ENCODE results near the gene SBF2.

SBF2 gene

DNA sequence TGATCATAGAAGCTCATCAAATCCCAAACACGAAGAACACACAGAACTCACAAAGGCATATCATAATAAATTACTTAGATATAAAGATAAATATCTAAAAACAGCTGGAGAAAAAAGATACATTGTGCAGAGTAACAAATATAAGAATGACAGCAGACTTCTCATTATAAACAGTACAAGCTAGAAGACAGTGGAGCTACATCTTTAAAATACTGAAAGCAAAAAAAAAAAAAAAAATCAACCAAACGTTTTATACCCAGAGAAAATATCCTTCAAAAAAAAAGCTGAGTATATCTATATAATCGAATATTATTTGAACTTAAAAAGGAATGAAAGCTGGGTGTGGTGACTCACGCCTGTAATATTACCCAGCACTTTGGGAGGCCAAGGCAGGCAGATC, 90.0 kb downstream of the SBF2 start:
- TF ChIP-seq, protein P1, sequence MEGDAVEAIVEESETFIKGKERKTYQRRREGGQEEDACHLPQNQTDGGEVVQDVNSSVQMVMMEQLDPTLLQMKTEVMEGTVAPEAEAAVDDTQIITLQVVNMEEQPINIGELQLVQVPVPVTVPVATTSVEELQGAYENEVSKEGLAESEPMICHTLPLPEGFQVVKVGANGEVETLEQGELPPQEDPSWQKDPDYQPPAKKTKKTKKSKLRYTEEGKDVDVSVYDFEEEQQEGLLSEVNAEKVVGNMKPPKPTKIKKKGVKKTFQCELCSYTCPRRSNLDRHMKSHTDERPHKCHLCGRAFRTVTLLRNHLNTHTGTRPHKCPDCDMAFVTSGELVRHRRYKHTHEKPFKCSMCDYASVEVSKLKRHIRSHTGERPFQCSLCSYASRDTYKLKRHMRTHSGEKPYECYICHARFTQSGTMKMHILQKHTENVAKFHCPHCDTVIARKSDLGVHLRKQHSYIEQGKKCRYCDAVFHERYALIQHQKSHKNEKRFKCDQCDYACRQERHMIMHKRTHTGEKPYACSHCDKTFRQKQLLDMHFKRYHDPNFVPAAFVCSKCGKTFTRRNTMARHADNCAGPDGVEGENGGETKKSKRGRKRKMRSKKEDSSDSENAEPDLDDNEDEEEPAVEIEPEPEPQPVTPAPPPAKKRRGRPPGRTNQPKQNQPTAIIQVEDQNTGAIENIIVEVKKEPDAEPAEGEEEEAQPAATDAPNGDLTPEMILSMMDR (IDR thresholded peaks at IDR 0.05; ENCODE audit: borderline replicate concordance, insufficient read depth, low read depth, low read length) = no peak

DNA sequence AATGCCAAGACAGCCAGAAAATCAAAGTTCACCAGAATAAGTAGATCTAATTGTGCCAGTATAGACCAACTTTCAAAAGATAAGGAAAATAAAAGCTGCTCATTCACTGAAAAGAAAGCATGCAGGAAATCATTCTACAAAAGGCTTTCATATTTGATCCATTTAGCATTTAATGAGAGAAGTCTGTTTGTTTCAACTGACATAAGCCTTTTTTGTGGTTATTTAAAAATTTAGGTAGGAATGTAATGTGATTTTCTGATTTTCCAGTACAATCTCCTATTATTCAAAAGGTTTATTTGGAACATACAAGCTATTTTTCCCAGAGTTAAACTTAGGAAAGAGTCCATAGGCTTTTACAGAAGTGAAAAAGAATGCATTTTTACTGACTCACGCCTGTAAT, 92.7 kb downstream of the SBF2 start:
- TF ChIP-seq, protein P1 (IDR thresholded peaks at IDR 0.05; ENCODE audit: borderline replicate concordance, insufficient read depth, low read depth, low read length) = no peak
- H3K4me3 ChIP-seq (ENCODE audit: low read depth, low read length) = no peak overlapping the region

More for the DNA sequence above, 90.0 kb downstream of the SBF2 start:
- no peak overlapping the region for H3K4me3 ChIP-seq (ENCODE audit: low read depth, low read length)

DNA sequence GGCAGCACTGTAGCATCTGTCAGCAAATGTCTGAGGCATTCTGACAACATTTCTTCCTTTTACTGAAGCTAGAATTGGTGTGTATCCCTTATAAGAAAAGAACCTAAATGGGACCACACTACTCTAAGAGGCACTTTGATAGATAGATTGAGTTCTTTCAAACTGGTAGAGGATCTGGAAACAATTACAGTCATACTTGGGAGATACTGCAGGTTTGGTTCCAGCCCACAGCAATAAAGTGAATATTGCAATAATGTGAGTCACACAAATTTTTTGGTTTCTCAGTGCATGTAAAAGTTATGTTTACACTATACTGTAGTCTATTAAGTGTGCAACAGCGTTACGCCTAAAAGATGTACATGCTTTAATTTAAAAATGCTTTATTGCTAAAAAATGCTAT, 96.9 kb downstream of the SBF2 start:
- TF ChIP-seq, protein P1 (IDR thresholded peaks at IDR 0.05; ENCODE audit: borderline replicate concordance, insufficient read depth, low read depth, low read length) = no peak
- no peak overlapping the region for H3K4me3 ChIP-seq (ENCODE audit: low read depth, low read length)

DNA sequence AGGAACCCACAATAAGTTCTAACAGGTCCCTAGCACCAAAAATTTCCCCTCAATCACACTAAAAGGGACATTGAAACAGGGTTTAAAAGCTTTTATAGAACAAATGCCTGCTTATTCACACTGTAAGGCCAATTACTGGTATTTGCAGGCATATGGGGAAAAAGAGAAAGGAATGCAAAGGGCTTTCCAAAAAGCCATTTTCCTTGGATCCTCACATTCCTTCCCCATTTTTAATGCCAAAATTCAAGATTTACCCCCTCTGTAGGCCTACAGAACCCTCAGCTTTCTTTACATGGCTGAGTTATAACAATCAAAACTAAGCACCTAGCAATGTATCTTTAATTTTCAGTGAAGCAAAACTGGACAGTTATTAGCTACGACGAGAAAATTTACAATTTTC, 102.0 kb downstream of the SBF2 start:
- TF ChIP-seq, protein P1 (IDR thresholded peaks at IDR 0.05; ENCODE audit: borderline replicate concordance, insufficient read depth, low read depth, low read length) = no peak
- H3K4me3 ChIP-seq (ENCODE audit: low read depth, low read length) = no peak overlapping the region

DNA sequence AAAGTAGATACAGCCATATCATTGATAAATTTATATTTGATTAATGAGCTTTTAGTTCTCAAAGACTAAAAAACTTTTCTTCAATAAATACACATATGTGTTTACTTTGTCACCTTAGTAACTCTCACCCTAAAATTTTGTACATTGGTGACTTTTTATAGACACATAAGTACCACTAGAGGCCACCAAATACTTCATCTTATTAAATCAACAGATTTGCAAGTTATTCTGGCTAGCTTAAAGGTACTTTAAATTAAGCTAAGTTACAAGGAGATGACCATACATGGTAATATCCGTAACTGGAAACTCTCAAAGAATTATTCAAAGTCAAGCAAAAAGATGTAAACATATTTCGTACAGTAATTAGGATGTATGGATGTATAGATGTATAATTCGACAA, 112.2 kb downstream of the SBF2 start:
- TF ChIP-seq, protein P1 (IDR thresholded peaks at IDR 0.05; ENCODE audit: borderline replicate concordance, insufficient read depth, low read depth, low read length) = no peak
- no peak overlapping the region for H3K4me3 ChIP-seq (ENCODE audit: low read depth, low read length)

DNA sequence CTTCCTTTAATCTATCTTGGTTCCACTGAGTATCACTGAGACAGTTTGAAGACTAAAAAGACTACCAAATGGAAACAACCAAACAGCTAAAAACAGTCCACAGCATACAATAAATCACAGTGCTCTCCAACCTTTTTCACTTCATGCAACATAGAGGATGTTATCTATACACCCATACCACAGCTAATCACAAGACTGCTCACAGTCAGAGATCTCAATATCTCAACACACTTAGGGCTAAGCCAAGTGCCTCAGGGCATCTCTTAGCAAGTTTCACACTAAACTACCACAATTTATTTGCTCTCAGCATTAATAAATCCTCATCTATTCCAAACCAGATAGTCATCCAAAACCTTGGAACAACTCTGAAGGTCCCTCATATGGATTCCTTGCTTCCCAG, 129.4 kb downstream of the SBF2 start:
- TF ChIP-seq, protein P1 (IDR thresholded peaks at IDR 0.05; ENCODE audit: borderline replicate concordance, insufficient read depth, low read depth, low read length) = no peak
- no peak overlapping the region for H3K4me3 ChIP-seq (ENCODE audit: low read depth, low read length)

DNA sequence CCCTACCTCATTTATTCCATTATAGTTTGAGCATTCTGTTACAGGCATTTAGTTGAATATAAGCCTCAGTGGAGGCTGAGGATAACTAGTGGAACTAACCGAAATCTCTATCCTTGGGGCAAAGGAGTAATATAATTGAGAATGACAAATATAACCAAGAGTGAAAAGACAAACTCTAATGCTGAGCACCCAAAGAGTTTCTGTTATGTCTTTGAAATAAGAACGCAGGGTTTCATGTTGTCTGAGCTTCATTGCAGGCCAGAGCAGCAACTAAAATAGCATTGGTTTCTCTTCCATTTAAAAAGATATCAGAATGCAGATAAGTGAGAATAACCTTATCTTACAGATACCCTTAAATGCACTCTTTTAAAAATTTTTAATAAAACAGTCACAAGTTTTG, 131.8 kb downstream of the SBF2 start:
- TF ChIP-seq, protein P1 (IDR thresholded peaks at IDR 0.05; ENCODE audit: borderline replicate concordance, insufficient read depth, low read depth, low read length) = no peak
- H3K4me3 ChIP-seq (ENCODE audit: low read depth, low read length) = no peak overlapping the region
